Endothelial cell of umbilical vein (primary cell): Measurements from ENCODE around the gene DDX10. TPM values are rescaled to one million over a fixed set of nuclear protein-coding genes. Genes with fewer than 3 reads are reported as not detected.

Experiments used
- Bru-seq: library from RNA; stranded (reverse); fragments of 400-500 nt; gene quantifications from one replicate; lab custom pipeline; 2021; lab: Mats Ljungman, UMichigan
- BruChase-seq, 2 experiments: library from RNA; stranded (reverse); fragments of 400-500 nt; gene quantifications; one replicate each; lab custom pipeline; 2021; lab: Mats Ljungman, UMichigan
- BruUV-seq: library from RNA; stranded (reverse); fragments of 400-500 nt; replicated peaks from 2 replicates; lab custom pipeline; 2021; lab: Mats Ljungman, UMichigan
- CTCF ChIA-PET: fragments of 300-600, 350-600 bp; sonication (Branson Sonifier 250); formaldehyde crosslinking; loops from one replicate; lab custom pipeline; 2021; ENCODE audit warnings: antibody characterized with exemption, inconsistent platforms; lab: Charles Lee
- POLR2A ChIA-PET: fragments of 300-600, 350-600 bp; sonication (Branson Sonifier 250); formaldehyde crosslinking; loops from one replicate; lab custom pipeline; 2021; ENCODE audit warnings: antibody characterized with exemption, inconsistent platforms; lab: Charles Lee
- DNase-seq: peaks from one replicate; pipeline ENCODE4 v3.0.0-alpha.2; 2011; ENCODE audit warnings: low read depth, low spot score
- FAIRE-seq: peaks from 2 replicates; lab custom pipeline; 2011; peaks lifted over from hg19 to GRCh38; lab: Jason Lieb, UNC
- H2AFZ ChIP-seq: 2 replicates; pipeline ENCODE4 v1.6.0; 2012; ENCODE audit warnings: low read depth, low read length, control low read depth, inconsistent platforms
- H3K27ac ChIP-seq: 2 replicates; pipeline ENCODE4 v1.5.1; 2011; ENCODE audit warnings: low read depth, mild to moderate bottlenecking, control low read depth, low read length, moderate library complexity; ENCODE audit not compliant: insufficient read depth
- H3K27me3 ChIP-seq, 2 experiments: 2 replicates each; pipeline versions ENCODE4 v1.6.0 to v1.6.1; 2011; ENCODE audit warnings: low read length in 2 of 2, mixed read lengths in 1 of 2; ENCODE audit not compliant: control insufficient read depth in 2 of 2, insufficient read depth in 2 of 2
- H3K36me3 ChIP-seq, 2 experiments: 2 replicates in 1 of 2; 3 replicates in 1 of 2; pipeline ENCODE4 v1.5.1; 2011; ENCODE audit warnings: low read length in 2 of 2, mild to moderate bottlenecking in 1 of 2, moderate library complexity in 1 of 2; ENCODE audit not compliant: control insufficient read depth in 2 of 2, insufficient read depth in 2 of 2; ENCODE audit errors: extremely low read depth in 1 of 2
- H3K4me1 ChIP-seq: 3 replicates; pipeline ENCODE4 v1.5.1; 2011; ENCODE audit warnings: mild to moderate bottlenecking, low read length; ENCODE audit not compliant: control insufficient read depth, insufficient read depth; ENCODE audit errors: extremely low read depth
- H3K4me2 ChIP-seq: 2 replicates; pipeline ENCODE4 v1.6.1; 2011; ENCODE audit warnings: low read length, control low read depth, mixed read lengths; ENCODE audit not compliant: insufficient read depth
- H3K4me3 ChIP-seq, 3 experiments: fragments of 200-600 bp in 1 of 3; sonication (generic), shearing (Covaris generic) in 1 of 3; replicated peaks in 1 of 3; 2 replicates each; pipeline ENCODE4 v1.5.1; 2011 to 2016; ENCODE audit warnings: control low read depth in 3 of 3, low read length in 3 of 3, mild to moderate bottlenecking in 2 of 3, inconsistent platforms in 1 of 3, low read depth in 1 of 3, moderate library complexity in 1 of 3; ENCODE audit not compliant: insufficient read depth in 1 of 3
- H3K79me2 ChIP-seq: 2 replicates; pipeline ENCODE4 v1.6.0; 2012; ENCODE audit warnings: low read length, inconsistent platforms; ENCODE audit not compliant: control insufficient read depth, insufficient read depth
- H3K9ac ChIP-seq: replicated peaks from 2 replicates; pipeline ENCODE3; 2011; ENCODE audit warnings: low read length, control low read depth; ENCODE audit not compliant: insufficient read depth; ENCODE audit errors: extremely low read depth
- H3K9me1 ChIP-seq: replicated peaks from 3 replicates; pipeline ENCODE4 v1.6.0; 2011; ENCODE audit warnings: mild to moderate bottlenecking, low read length; ENCODE audit not compliant: control insufficient read depth, insufficient read depth; ENCODE audit errors: extremely low read depth
- H3K9me3 ChIP-seq: replicated peaks from 2 replicates; pipeline ENCODE4 v1.5.1; 2012; ENCODE audit warnings: low read length, inconsistent platforms; ENCODE audit not compliant: control insufficient read depth, insufficient read depth
- H4K20me1 ChIP-seq: replicated peaks from 2 replicates; pipeline ENCODE3; 2011; ENCODE audit warnings: mild to moderate bottlenecking, low read length; ENCODE audit not compliant: control insufficient read depth, insufficient read depth; ENCODE audit errors: extremely low read depth
- CTCF ChIP-seq, 2 donors: IDR thresholded peaks; 1 replicate in 1 of 2; 2 replicates in 1 of 2; pipeline ENCODE4 v1.5.1; 2011; ENCODE audit warnings: low read length in 2 of 2, mild to moderate bottlenecking in 2 of 2, moderate library complexity in 2 of 2, control low read depth in 1 of 2, inconsistent platforms in 1 of 2, low read depth in 1 of 2; ENCODE audit not compliant: insufficient read depth in 1 of 2; ENCODE audit errors: extremely low read depth in 1 of 2
- EZH2 ChIP-seq: IDR thresholded peaks from 2 replicates; pipeline ENCODE4 v1.6.1; 2012; ENCODE audit warnings: borderline replicate concordance, low read depth, mild to moderate bottlenecking, moderate library complexity, low read length, inconsistent platforms; ENCODE audit not compliant: severe bottlenecking
- FOS ChIP-seq: IDR thresholded peaks from 2 replicates; pipeline ENCODE4 v1.6.1; 2011; ENCODE audit warnings: mild to moderate bottlenecking, low read length, moderate library complexity, borderline replicate concordance; ENCODE audit not compliant: insufficient read depth
- GATA2 ChIP-seq: IDR thresholded peaks from 2 replicates; pipeline ENCODE4 v1.7.0; 2011; ENCODE audit warnings: low read depth, mild to moderate bottlenecking, moderate library complexity, mixed read lengths, low read length; ENCODE audit not compliant: insufficient read length, insufficient read depth
- JUN ChIP-seq: IDR thresholded peaks from 2 replicates; pipeline ENCODE4 v1.6.1; 2011; ENCODE audit warnings: borderline replicate concordance, low read depth; ENCODE audit not compliant: insufficient read length, insufficient read depth
- MAX ChIP-seq: IDR thresholded peaks from 2 replicates; pipeline ENCODE4 v1.6.1; 2011; ENCODE audit not compliant: insufficient read depth, insufficient read length
- MYC ChIP-seq: IDR thresholded peaks from one replicate; pipeline ENCODE4 v1.6.1; 2011; ENCODE audit warnings: mild to moderate bottlenecking, low read depth, low read length
- POLR2A ChIP-seq: IDR thresholded peaks from 2 replicates; pipeline ENCODE4 v1.6.1; 2012; ENCODE audit warnings: low read depth, mild to moderate bottlenecking, control low read depth, low read length
- POLR2AphosphoS5 ChIP-seq: IDR thresholded peaks from 2 replicates; pipeline ENCODE4 v1.6.1; 2012; ENCODE audit warnings: low read depth, mild to moderate bottlenecking, control low read depth, low read length, moderate library complexity; ENCODE audit not compliant: insufficient read depth
- dilution Hi-C: fragments of 300-500 bp; cut with MboI; formaldehyde crosslinking; loops from one replicate; pipeline ENCODE4 v1.15.0; 2019; ENCODE audit warnings: low sequenced_read_pairs; ENCODE audit not compliant: extremely low pct_ligation_motif_present
- intact Hi-C: fragments of 100-400 bp; cut with micrococcal nuclease; formaldehyde crosslinking; loops from one replicate; pipeline ENCODE4 v1.10.0; 2022
- long read RNA-seq: library from polyadenylated mRNA; stranded (forward); transcript quantifications from one replicate; pipeline ENCODE4 v2.0.0, GENCODE V29; 2021
- polyA minus RNA-seq, 3 experiments: library from RNA; depleted of rRNA, polyadenylated mRNA; stranded (reverse); fragments of >200 nt; gene quantifications; 1 replicate in 1 of 3; 2 replicates in 2 of 3; pipeline ENCODE4 v1.2.3, GENCODE V29; 2011
- polyA plus RNA-seq, 4 experiments: library from polyadenylated mRNA; depleted of rRNA in 3 of 4; stranded (reverse) in 3 of 4; unstranded in 1 of 4; fragments of >200 nt; gene quantifications; 2 replicates each; pipeline versions ENCODE4 v1.2.1 to v1.2.3, GENCODE V29; 2011 to 2012; ENCODE audit warnings: missing spikeins in 1 of 4
- total RNA-seq: library from RNA; stranded (reverse); gene quantifications from 2 replicates; pipeline ENCODE4 v1.2.3, GENCODE V29; 2021

The DDX10 gene
- total RNA-seq (35.2 and 48.9 TPM in 2 replicates), polyA plus RNA-seq (27.5 and 29.8 TPM in 2 replicates), polyA minus RNA-seq (36.5 and 45.6 TPM in 2 replicates), Bru-seq, nascent RNA (percentile 85 among the genes with signal in this experiment), BruChase-seq, experiment 1, labeled RNA remaining after a 6-hour chase (percentile 58 among the genes with signal in this experiment), BruChase-seq, experiment 2, labeled RNA remaining after a 2-hour chase (percentile 62 among the genes with signal in this experiment)
- polyA plus RNA-seq (2011; cell fraction: cytosol; rRNA removed) = 29.5 and 35.5 TPM in 2 replicates
- polyA plus RNA-seq (2011; cell fraction: nucleus; rRNA removed) = 32.8 and 44.8 TPM in 2 replicates
- 38.0 and 45.5 TPM in 2 replicates for polyA plus RNA-seq (2012)
- 12.7 TPM for polyA minus RNA-seq (2011; cell fraction: cytosol; rRNA and poly(A)+ RNA removed)
- polyA minus RNA-seq (2011; cell fraction: nucleus; rRNA and poly(A)+ RNA removed) = 49.6 and 67.8 TPM in 2 replicates
- long read RNA-seq, transcript DDX10-201 (18 exons, 3,264 nt) = major isoform, 56 of 63 reads
- long read RNA-seq, partial matches to known transcripts = 3 of 63 reads
- long read RNA-seq, other reads (novel, unspliced or antisense) = 4 of 63 reads

- no peak for TF ChIP-seq POLR2A
- TF ChIP-seq CTCF (IDR thresholded peaks at IDR 0.05; ENCODE audit: extremely low read depth in 1 of 2, insufficient read depth in 1 of 2, low read depth in 1 of 2, low read length in 2 of 2) = peak in 1 of 2 donors; percentile 9
- no peak for TF ChIP-seq FOS
- peak; percentile 50 for TF ChIP-seq MAX
- TF ChIP-seq EZH2 = no peak
- peak; percentile 90 for TF ChIP-seq JUN
- no peak for TF ChIP-seq POLR2AphosphoS5
- no peak for TF ChIP-seq GATA2
- TF ChIP-seq MYC = no peak
- ChIA-PET POLR2A (interaction anchor here (0.6 to 0.9 kb wide), 5 partner anchors 54 to 803 kb away, joined by 3 to 6 read pairs (median 4); partner anchors contain the start of gene CUL5), CTCF (interaction anchor here (0.7 to 2.7 kb wide), 9 partner anchors 9 to 1274 kb away, joined by 3 to 9 read pairs (median 4); partner anchors contain the start of gene CUL5)
- Histone ChIP-seq H3K9me1 (no peaks in the 10 kb centered on the region), H2AFZ (peak within 1 kb of the TSS; percentile 84), H3K36me3 (no peaks in the 10 kb centered on the region), H3K27ac (peak within 1 kb of the TSS; percentile 21), H3K4me1 (peaks cover 21% of the 10 kb centered on the region), H3K9ac (peak within 1 kb of the TSS; percentile 85), H3K27me3 (no peaks in the 10 kb centered on the region), H4K20me1 (no peaks in the 10 kb centered on the region), H3K4me3 (peak within 1 kb of the TSS; percentile 52 to 96 (median 85)), H3K9me3 (no peaks in the 10 kb centered on the region), H3K79me2 (peaks cover 50% of the 10 kb centered on the region), H3K4me2 (peak within 1 kb of the TSS; percentile 86)
- FAIRE-seq = peak; percentile 98
- peak; percentile 99 for DNase-seq
- TSS peak; percentile 51 for BruUV-seq
- intact Hi-C loops = loop anchor here (1.0 to 5.0 kb wide), 2 partner anchors 168 to 198 kb away; partner anchors contain the start of genes C11orf65 and POGLUT3
- dilution Hi-C loops = no loop called here
Measured at GRCh38 chr11:108664730-108665525, at the start of gene DDX10. TSS of gene DDX10 (plus strand) at chr11:108665069. CDS start at chr11:108665154, 85 bp downstream.
